Smooth muscle cell (in vitro differentiated cells): Measurements from ENCODE around the gene ENKUR. TPM values are rescaled to one million over a fixed set of nuclear protein-coding genes. Genes with fewer than 3 reads are reported as not detected.

ENCODE experiments used
- DNase-seq: peaks from one replicate; lab custom pipeline; 2025; ENCODE audit not compliant: unreplicated experiment; lab: John Stamatoyannopoulos, UW
- H2AFZ ChIP-seq: fragments of 200-600 bp; sonication (generic); 2 replicates; pipeline ENCODE4 v1.6.0; 2016; ENCODE audit warnings: antibody characterized with exemption, low read depth, mild to moderate bottlenecking
- H3F3A ChIP-seq: fragments of 200-600 bp; sonication (generic); 2 replicates; pipeline ENCODE4 v1.6.0; 2017; ENCODE audit warnings: antibody characterized with exemption, low read depth
- H3K27ac ChIP-seq: fragments of 200-600 bp; sonication (generic); 2 replicates; pipeline ENCODE4 v1.5.1; 2016; ENCODE audit warnings: low read depth, mild to moderate bottlenecking
- H3K27me3 ChIP-seq: fragments of 200-600 bp; sonication (generic); 2 replicates; pipeline ENCODE4 v1.6.1; 2016; ENCODE audit warnings: low read depth, mild to moderate bottlenecking
- H3K36me3 ChIP-seq: fragments of 200-600 bp; sonication (generic); 2 replicates; pipeline ENCODE4 v1.5.1; 2016; ENCODE audit warnings: low read depth
- H3K4me1 ChIP-seq: fragments of 200-600 bp; sonication (generic); 2 replicates; pipeline ENCODE4 v1.5.1; 2016; ENCODE audit warnings: low read depth
- H3K4me2 ChIP-seq: fragments of 200-600 bp; sonication (generic); 2 replicates; pipeline ENCODE4 v1.6.0; 2016; ENCODE audit warnings: mild to moderate bottlenecking
- H3K4me3 ChIP-seq: fragments of 200-600 bp; sonication (generic); 2 replicates; pipeline ENCODE4 v1.5.1; 2016; ENCODE audit warnings: mild to moderate bottlenecking
- H3K79me2 ChIP-seq: fragments of 200-600 bp; sonication (generic); 2 replicates; pipeline ENCODE4 v1.6.0; 2016; ENCODE audit warnings: low read depth, mild to moderate bottlenecking
- H3K9ac ChIP-seq: fragments of 200-600 bp; sonication (generic); 2 replicates; pipeline ENCODE4 v1.6.0; 2016; ENCODE audit warnings: low read depth
- H3K9me3 ChIP-seq: fragments of 200-600 bp; sonication (generic); replicated peaks from 2 replicates; pipeline ENCODE4 v1.5.1; 2016; ENCODE audit warnings: low read depth
- H4K20me1 ChIP-seq: fragments of 200-600 bp; sonication (generic); 2 replicates; pipeline ENCODE4 v1.6.0; 2016; ENCODE audit warnings: low read depth
- CTCF ChIP-seq: fragments of 200-600 bp; sonication (generic); IDR thresholded peaks from 2 replicates; pipeline ENCODE4 v1.5.1; 2017; ENCODE audit warnings: borderline replicate concordance, mild to moderate bottlenecking, antibody characterized with exemption; ENCODE audit not compliant: insufficient read depth, poor library complexity, severe bottlenecking
- WGBS: methylation state at CpG from one replicate; pipeline ENCODE4 v1.1.7; 2016; ENCODE audit warnings: low lambda C conversion rate; 5-methylcytosine and 5-hydroxymethylcytosine counted together
- polyA plus RNA-seq: library from polyadenylated mRNA; unstranded; fragments of >200 nt; fragmentation: Nextera tagmentation; extraction: Ambion mirVana; gene quantifications from 2 replicates; pipeline ENCODE4 v1.2.1, GENCODE V29; 2016
- total RNA-seq: library from RNA; depleted of rRNA; stranded (reverse); fragments of >200 nt; gene quantifications from 2 replicates; pipeline ENCODE4 v1.2.3, GENCODE V29; 2014

ENKUR gene
- total and polyA plus RNA-seq, 2 experiments from 2014 or later = 0.58 TPM; not detected in 1

DNA sequence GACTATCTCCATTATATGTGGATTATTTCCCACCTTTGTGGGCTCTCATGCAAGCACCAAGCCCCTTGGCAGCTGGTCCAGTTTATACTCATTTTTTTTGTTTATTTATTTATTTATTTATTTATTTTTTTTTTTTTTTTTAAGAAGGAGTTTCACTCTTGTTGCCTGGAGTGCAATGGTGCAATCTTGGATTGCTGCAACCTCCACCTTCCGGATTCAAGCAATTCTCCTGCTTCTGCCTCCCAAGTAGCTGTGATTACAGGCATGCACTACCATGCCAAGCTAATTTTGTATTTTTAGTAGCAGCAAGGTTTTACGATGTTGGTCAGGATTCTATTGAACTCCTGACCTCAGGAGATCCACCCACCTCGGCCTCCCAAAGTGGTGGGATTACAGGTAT, 66.3 kb downstream of the ENKUR start:
- Histone ChIP-seq H3K9me3 (no peaks in the 10 kb centered on the region), H3K4me1 (peaks cover 14% of the 10 kb centered on the region), H3K27ac (no peak overlapping the region), H4K20me1 (no peaks in the 10 kb centered on the region), H3K79me2 (no peaks in the 10 kb centered on the region), H3F3A (peaks cover 11% of the 10 kb centered on the region), H3K36me3 (no peaks in the 10 kb centered on the region), H3K4me2 (no peak overlapping the region), H3K9ac (no peak overlapping the region), H2AFZ (no peak overlapping the region), H3K4me3 (no peak overlapping the region), H3K27me3 (no peaks in the 10 kb centered on the region)
- no peak for TF ChIP-seq CTCF
- WGBS = 92% methylated on average over 3 of the region's 3 CpGs
- DNase-seq = no peak

DNA sequence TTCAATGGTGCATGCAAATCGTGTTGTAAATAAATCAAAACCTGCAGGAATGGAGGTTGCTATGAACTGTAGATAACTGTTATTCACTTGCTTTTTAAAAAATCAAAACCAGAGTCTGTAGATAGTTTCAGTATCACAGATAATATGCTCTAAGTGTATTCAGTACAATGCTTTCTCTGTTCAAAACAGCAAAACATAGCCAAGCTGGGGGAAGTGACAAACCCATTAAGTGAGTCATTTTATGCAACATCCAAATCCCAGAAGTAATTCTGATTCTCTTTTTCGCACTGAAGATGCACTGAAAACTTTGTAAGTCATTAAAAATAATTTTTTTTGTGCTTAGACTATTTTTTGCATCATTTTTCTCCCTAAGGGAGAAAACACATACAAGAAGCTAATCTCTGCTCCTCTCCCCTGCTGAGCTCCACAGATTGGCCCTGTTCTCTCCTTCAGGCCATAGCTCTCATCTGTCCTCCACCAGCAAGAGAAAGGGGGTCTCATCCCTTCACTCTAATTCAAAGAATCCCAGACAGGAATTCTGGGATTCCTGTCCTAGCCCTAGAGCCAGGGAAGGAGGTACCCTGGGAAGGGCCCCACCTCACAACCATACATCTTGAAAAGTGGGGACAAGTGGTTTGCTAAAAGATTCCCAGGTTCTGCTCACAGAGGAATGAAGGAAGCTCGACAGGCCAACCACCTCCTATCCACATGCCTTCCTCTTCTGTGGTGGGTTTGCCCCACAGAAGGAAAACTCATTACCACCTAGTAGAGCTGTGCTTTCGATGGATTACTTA, 68.5 kb downstream of the ENKUR start:
- no peak for TF ChIP-seq CTCF
- no peak overlapping the region for H2AFZ ChIP-seq
- H3K9me3 ChIP-seq = no peaks in the 10 kb centered on the region
- H3F3A ChIP-seq = peaks cover 11% of the 10 kb centered on the region
- 69% methylated on average over 4 of the region's 4 CpGs for WGBS
- no peak overlapping the region for H3K4me2 ChIP-seq
- H3K79me2 ChIP-seq = no peaks in the 10 kb centered on the region
- H3K9ac ChIP-seq = no peak overlapping the region
- peaks cover 6% of the 10 kb centered on the region for H3K4me1 ChIP-seq
- DNase-seq = no peak
- peak overlapping the region; percentile 14 for H3K27ac ChIP-seq
- no peaks in the 10 kb centered on the region for H3K27me3 ChIP-seq
- H4K20me1 ChIP-seq = no peaks in the 10 kb centered on the region
- no peaks in the 10 kb centered on the region for H3K36me3 ChIP-seq
- no peak overlapping the region for H3K4me3 ChIP-seq

GRCh38 chr10:24944512-24945255, 71.3 kb downstream of the ENKUR start:
- H3K79me2 ChIP-seq = no peaks in the 10 kb centered on the region
- DNase-seq = no peak
- no peaks in the 10 kb centered on the region for H3K4me1 ChIP-seq
- no peak overlapping the region for H3K4me3 ChIP-seq
- no peak for TF ChIP-seq CTCF
- H3K9ac ChIP-seq = no peak overlapping the region
- H3K9me3 ChIP-seq = no peaks in the 10 kb centered on the region
- peak overlapping the region; percentile 32 for H3K4me2 ChIP-seq
- H3F3A ChIP-seq = peaks cover 11% of the 10 kb centered on the region
- H3K36me3 ChIP-seq = no peaks in the 10 kb centered on the region
- H3K27me3 ChIP-seq = no peaks in the 10 kb centered on the region
- WGBS = 47% methylated on average over 11 of the region's 11 CpGs
- H2AFZ ChIP-seq = no peak overlapping the region
- H3K27ac ChIP-seq = no peak overlapping the region
- no peaks in the 10 kb centered on the region for H4K20me1 ChIP-seq
